Right ventricle myocardium inferior (tissue), 1 donor: ENCODE measurements around the gene EGLN1. TPM values are rescaled to one million over a fixed set of nuclear protein-coding genes. Genes with fewer than 3 reads are reported as not detected.
"Not testable (repeated sequence)": the region's sequence is repeated elsewhere in the genome, so short reads cannot be mapped to it uniquely, and the experiment has no call there.

Experiments
- ATAC-seq: fragments of 200-7000 bp; cut with Tn5 transposase; one replicate; pipeline ENCODE4 v1.9.1; 2020; ENCODE audit warnings: mild to moderate bottlenecking, moderate library complexity
- DNase-seq: peaks from one replicate; pipeline ENCODE4 v3.0.0; 2021; ENCODE audit errors: missing footprints
- intact Hi-C: fragments of 100-400 bp; cut with DNase I; formaldehyde crosslinking; loops from one replicate; pipeline ENCODE4 v1.11.0; 2022
- long read RNA-seq: library from polyadenylated mRNA; unstranded; transcript quantifications from one replicate; pipeline ENCODE4 v2.0.0, GENCODE V29; 2021
- total RNA-seq: library from RNA; stranded (reverse); fragmentation: NEBNext Ultra II Directional; extraction: Animal tissue kit (Norgen Biotek cat#: 25700); gene quantifications from one replicate; pipeline ENCODE4 v1.2.1, GENCODE V29; 2021
- donor health status: DM: no; HTN: yes; CAD: no; lungs with severe emphysema.

The EGLN1 gene
- 86.0 TPM for total RNA-seq
- long read RNA-seq, full-length matches to known transcripts, result 108 of 118 reads
- long read RNA-seq, partial matches to known transcripts, result 1 of 118 reads
- long read RNA-seq, other reads (novel, unspliced or antisense), result 9 of 118 reads

- intact Hi-C loops, result loop anchor here (1.0 to 10.0 kb wide), 4 partner anchors 63 to 177 kb away; partner anchors contain the start of genes GNPAT and TSNAX
- DNase-seq, result peak; percentile 94
- ATAC-seq, result peak; percentile 94
Measured at GRCh38 chr1:231421971-231422797, at the start of gene EGLN1. TSS of gene EGLN1 (minus strand) at chr1:231422287. CDS start at chr1:231421888, 399 bp downstream.

GRCh38 chr1:231471500-231471899, 49.4 kb upstream of the EGLN1 start:
- intact Hi-C loops, ATAC-seq: not testable (repeated sequence)

GRCh38 chr1:231471027-231471426, 48.9 kb upstream of the EGLN1 start:
- intact Hi-C loops, DNase-seq, ATAC-seq: not testable (repeated sequence)

More at GRCh38 chr1:231471500-231471899, 49.4 kb upstream of the EGLN1 start:
- not testable (repeated sequence) for DNase-seq

- no peak for ATAC-seq
- no peak for DNase-seq
- intact Hi-C loops, result no loop called here
Measured at GRCh38 chr1:231467986-231468385, 45.9 kb upstream of the EGLN1 start.

GRCh38 chr1:231465051-231465450, 43.0 kb upstream of the EGLN1 start:
- intact Hi-C loops, result no loop called here
- ATAC-seq (no peak), DNase-seq (no peak)

GRCh38 chr1:231463541-231463940, 41.5 kb upstream of the EGLN1 start:
- no peak for DNase-seq
- intact Hi-C loops, result no loop called here
- no peak for ATAC-seq

- no peak for DNase-seq
- intact Hi-C loops, result no loop called here
- no peak for ATAC-seq
Measured at GRCh38 chr1:231460614-231461013, 38.5 kb upstream of the EGLN1 start.

- intact Hi-C loops, DNase-seq, ATAC-seq: not testable (repeated sequence)
Measured at GRCh38 chr1:231459438-231459837, 37.4 kb upstream of the EGLN1 start.

- DNase-seq, ATAC-seq: not testable (repeated sequence)
Measured at GRCh38 chr1:231457956-231458355, 35.9 kb upstream of the EGLN1 start.

GRCh38 chr1:231454133-231454532, 32.0 kb upstream of the EGLN1 start:
- DNase-seq, intact Hi-C loops, ATAC-seq: not testable (repeated sequence)

More at GRCh38 chr1:231457956-231458355, 35.9 kb upstream of the EGLN1 start:
- intact Hi-C loops, result not testable (repeated sequence)

- DNase-seq (no peak), ATAC-seq (no peak)
- intact Hi-C loops, result no loop called here
Measured at GRCh38 chr1:231446138-231446537, 24.1 kb upstream of the EGLN1 start.

- intact Hi-C loops, result no loop called here
- ATAC-seq, result no peak
- DNase-seq, result no peak
Measured at GRCh38 chr1:231444059-231444458, 22.0 kb upstream of the EGLN1 start.

- DNase-seq (no peak), ATAC-seq (no peak)
- intact Hi-C loops, result no loop called here
Measured at GRCh38 chr1:231443363-231443762, 21.3 kb upstream of the EGLN1 start.

- intact Hi-C loops, result no loop called here
- DNase-seq (no peak), ATAC-seq (no peak)
Measured at GRCh38 chr1:231442735-231443134, 20.6 kb upstream of the EGLN1 start.

GRCh38 chr1:231432996-231433395, 10.9 kb upstream of the EGLN1 start:
- intact Hi-C loops, result no loop called here
- DNase-seq, result no peak
- no peak for ATAC-seq

- intact Hi-C loops, result no loop called here
Measured at GRCh38 chr1:231431665-231432415, 9.8 kb upstream of the EGLN1 start.

GRCh38 chr1:231430678-231431352, 8.7 kb upstream of the EGLN1 start:
- DNase-seq, intact Hi-C loops: not testable (repeated sequence)

More at GRCh38 chr1:231431665-231432415, 9.8 kb upstream of the EGLN1 start:
- ATAC-seq (no peak), DNase-seq (no peak)

GRCh38 chr1:231428377-231428776, 6.3 kb upstream of the EGLN1 start:
- intact Hi-C loops, result loop anchor here (10.0 kb wide), 2 partner anchors 166 to 184 kb away; partner anchors contain the start of gene GNPAT
- ATAC-seq (no peak), DNase-seq (no peak)

More at GRCh38 chr1:231430678-231431352, 8.7 kb upstream of the EGLN1 start:
- ATAC-seq, result not testable (repeated sequence)
